Upper lobe of left lung (tissue), 6 donors: ENCODE results near the gene ARHGAP20. TPM values are rescaled to one million over a fixed set of nuclear protein-coding genes. Genes with fewer than 3 reads are reported as not detected.
A peak's percentile ranks its signal among the peaks of the same experiment; 100 is the strongest.
"Not testable (repeated sequence)": the region's sequence is repeated elsewhere in the genome, so short reads cannot be mapped to it uniquely, and the experiment has no call there.

Experiments used
- ATAC-seq, 2 donors: fragments of 200-7000 bp; cut with Tn5 transposase; one replicate each; pipeline ENCODE4 v1.9.1; 2022; ENCODE audit warnings: mild to moderate bottlenecking in 2 of 2, moderate library complexity in 2 of 2; ENCODE audit not compliant: low FRiP score in 2 of 2
- DNase-seq, 2 donors: peaks; one replicate each; pipeline ENCODE4 v3.0.0-alpha.2; 2019 to 2020
- H3K27ac ChIP-seq, 4 donors: fragments of 200-600 bp; sonication (generic); one replicate each; pipeline ENCODE4 v1.5.1; 2016 to 2019
- H3K27me3 ChIP-seq, 4 donors: fragments of 200-600 bp; sonication (generic); one replicate each; pipeline ENCODE4 v1.5.1; 2017 to 2019
- H3K36me3 ChIP-seq, 4 donors: fragments of 200-600 bp; sonication (generic); one replicate each; pipeline ENCODE4 v1.5.1; 2016 to 2019
- H3K4me1 ChIP-seq, 4 donors: fragments of 200-600 bp; sonication (generic); one replicate each; pipeline ENCODE4 v1.5.1; 2018 to 2019
- H3K4me3 ChIP-seq, 4 donors: fragments of 200-600 bp; sonication (generic); one replicate each; pipeline ENCODE4 v1.5.1; 2017 to 2019; ENCODE audit warnings: mild to moderate bottlenecking in 2 of 4, moderate library complexity in 1 of 4
- H3K9me3 ChIP-seq, 4 donors: fragments of 200-600 bp; sonication (generic); one replicate each; pipeline ENCODE4 v1.5.1; 2018 to 2019
- CTCF ChIP-seq, 6 experiments: fragments of 450-650 bp in 4 of 6; fragments of 200-600 bp in 2 of 6; sonication (generic) in 2 of 6; IDR thresholded peaks; one replicate each; pipeline ENCODE4 v1.5.1; 2016 to 2019; ENCODE audit warnings: antibody characterized with exemption in 6 of 6
- EP300 ChIP-seq, 4 donors: sonication (generic); formaldehyde crosslinking; IDR thresholded peaks; one replicate each; pipeline ENCODE4 v1.5.1; 2017; ENCODE audit warnings: antibody characterized with exemption in 4 of 4, control low read depth in 2 of 4
- POLR2A ChIP-seq, 4 donors: fragments of 450-650 bp; IDR thresholded peaks; one replicate each; pipeline ENCODE4 v1.5.1; 2016 to 2017; ENCODE audit warnings: antibody characterized with exemption in 4 of 4, mild to moderate bottlenecking in 2 of 4
- POLR2AphosphoS5 ChIP-seq, 2 donors: sonication (generic); formaldehyde crosslinking; IDR thresholded peaks; one replicate each; pipeline ENCODE4 v1.5.1; 2017; ENCODE audit warnings: antibody characterized with exemption in 2 of 2
- WGBS, 2 donors: methylation state at CpG; one replicate each; pipeline ENCODE4 v1.1.5; 2017 to 2018; 5-methylcytosine and 5-hydroxymethylcytosine counted together
- total RNA-seq, 6 donors: library from RNA; depleted of rRNA in 4 of 6; stranded (reverse); fragments of >200 nt in 4 of 6; gene quantifications; one replicate each; pipeline versions ENCODE4 v1.1.0 to v1.2.1, GENCODE V29; 2016 to 2021
- donor health status: DM: no; HTN: no; CAD: no; lungs with moderate emphysema.
- donor health status: DM: no; HTN: yes; CAD: no; lungs with severe emphysema.

Gene ARHGAP20
- total RNA-seq, 6 donors from 2014 or later: 4.3 to 7.4 (median 5.5) TPM

DNA sequence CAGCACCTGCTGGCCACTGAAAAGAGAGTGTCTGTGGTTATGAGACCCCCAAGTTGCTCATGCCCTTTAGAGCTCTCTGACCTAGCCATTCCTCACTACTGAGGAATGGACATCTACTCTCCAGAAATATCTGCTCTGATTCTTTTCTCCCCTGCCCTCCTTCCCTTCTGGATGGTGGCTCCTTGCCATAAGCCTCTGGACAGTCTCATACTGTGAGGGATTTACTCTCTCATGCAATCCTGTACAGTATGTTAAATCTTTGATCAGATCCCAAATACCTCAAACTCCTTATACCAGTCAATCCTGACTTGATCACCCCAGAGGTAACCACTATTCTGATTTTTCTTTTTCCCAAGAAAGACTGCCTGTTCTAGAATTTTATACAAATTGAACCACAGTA is 80.7 kb downstream of the ARHGAP20 start:
- H3K27me3 ChIP-seq: no peaks in the 10 kb centered on the region
- no peak overlapping the region for H3K27ac ChIP-seq
- ATAC-seq (no peak), DNase-seq (no peak)
- no peak overlapping the region for H3K4me3 ChIP-seq
- no peaks in the 10 kb centered on the region for H3K4me1 ChIP-seq
- TF ChIP-seq CTCF (IDR thresholded peaks at IDR 0.05) (no peak), EP300 (IDR thresholded peaks at IDR 0.05) (no peak), POLR2A (IDR thresholded peaks at IDR 0.05) (no peak), POLR2AphosphoS5 (IDR thresholded peaks at IDR 0.05) (no peak)
- no peaks in the 10 kb centered on the region for H3K9me3 ChIP-seq
- H3K36me3 ChIP-seq: no peaks in the 10 kb centered on the region

DNA sequence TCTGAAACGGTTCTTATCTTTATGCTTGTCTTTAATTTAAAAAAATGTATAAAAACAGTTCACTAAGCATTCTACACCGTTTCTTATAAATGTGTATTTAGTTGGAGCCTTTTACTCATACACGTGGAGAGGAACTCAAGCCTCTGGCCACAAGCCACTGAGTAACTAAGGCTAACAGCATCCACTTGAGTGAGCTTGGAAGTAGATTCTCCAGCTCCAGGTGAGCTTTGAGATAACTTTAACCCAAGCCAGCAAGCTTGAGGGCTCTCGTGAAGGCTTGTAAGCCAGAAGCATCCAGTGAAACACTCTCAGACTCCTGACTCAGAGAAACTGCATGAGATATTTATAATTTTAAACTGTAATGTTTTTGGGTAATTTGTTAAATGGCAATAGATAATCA is 82.6 kb downstream of the ARHGAP20 start:
- H3K27me3 ChIP-seq: no peaks in the 10 kb centered on the region
- ATAC-seq: peak; percentile 26 to 77
- H3K4me1 ChIP-seq: no peaks in the 10 kb centered on the region
- TF ChIP-seq EP300 (IDR thresholded peaks at IDR 0.05) (no peak), POLR2AphosphoS5 (IDR thresholded peaks at IDR 0.05) (no peak), CTCF (IDR thresholded peaks at IDR 0.05) (no peak), POLR2A (IDR thresholded peaks at IDR 0.05) (no peak)
- no peak overlapping the region for H3K4me3 ChIP-seq
- no peaks in the 10 kb centered on the region for H3K9me3 ChIP-seq
- 59 to 60% methylated on average over 4 of the region's 4 CpGs for WGBS, 2 donors
- no peaks in the 10 kb centered on the region for H3K36me3 ChIP-seq
- peak in 1 of 2 donors; percentile 85 for DNase-seq
- no peak overlapping the region for H3K27ac ChIP-seq

GRCh38 chr11:110621826-110622225 is 90.4 kb downstream of the ARHGAP20 start:
- no peak overlapping the region for H3K27ac ChIP-seq
- DNase-seq (no peak), ATAC-seq (no peak)
- TF ChIP-seq CTCF (IDR thresholded peaks at IDR 0.05): no peak
- TF ChIP-seq POLR2A (IDR thresholded peaks at IDR 0.05): no peak
- TF ChIP-seq POLR2AphosphoS5 (IDR thresholded peaks at IDR 0.05): no peak
- TF ChIP-seq EP300 (IDR thresholded peaks at IDR 0.05): no peak
- H3K4me1 ChIP-seq: no peaks in the 10 kb centered on the region
- H3K4me3 ChIP-seq: no peak overlapping the region
- no peaks in the 10 kb centered on the region for H3K9me3 ChIP-seq
- no peaks in the 10 kb centered on the region for H3K36me3 ChIP-seq
- WGBS, 2 donors: 67 to 91% methylated on average over 2 of the region's 2 CpGs
- no peaks in the 10 kb centered on the region for H3K27me3 ChIP-seq

DNA sequence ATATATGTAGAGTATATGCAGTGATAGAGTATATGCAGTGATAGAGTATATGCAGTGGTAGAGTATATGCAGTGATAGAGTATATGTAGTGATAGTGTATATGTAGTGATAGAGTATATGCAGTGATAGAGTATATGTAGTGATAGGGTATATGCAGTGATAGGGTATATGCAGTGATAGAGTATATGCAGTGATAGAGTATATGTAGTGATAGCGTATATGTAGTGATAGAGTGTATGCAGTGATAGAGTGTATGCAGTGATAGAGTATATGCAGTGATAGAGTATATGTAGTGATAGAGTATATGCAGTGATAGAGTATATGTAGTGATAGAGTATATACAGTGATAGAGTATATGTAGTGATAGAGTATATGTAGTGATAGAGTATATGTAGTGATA is 92.9 kb downstream of the ARHGAP20 start:
- H3K27me3 ChIP-seq, H3K27ac ChIP-seq, ATAC-seq, H3K36me3 ChIP-seq, H3K4me3 ChIP-seq, H3K9me3 ChIP-seq, H3K4me1 ChIP-seq, DNase-seq: not testable (repeated sequence)
- WGBS, 2 donors: 93 to 100% methylated on average over 1 of the region's 1 CpG

GRCh38 chr11:110614031-110614430 is 98.2 kb downstream of the ARHGAP20 start:
- TF ChIP-seq POLR2AphosphoS5 (IDR thresholded peaks at IDR 0.05) (no peak), POLR2A (IDR thresholded peaks at IDR 0.05) (no peak), EP300 (IDR thresholded peaks at IDR 0.05) (no peak), CTCF (IDR thresholded peaks at IDR 0.05) (no peak)
- Histone ChIP-seq H3K27ac (peak overlapping the region in 1 of 4 donors; percentile 41), H3K4me3 (no peak overlapping the region), H3K27me3 (no peaks in the 10 kb centered on the region), H3K4me1 (no peaks in the 10 kb centered on the region), H3K9me3 (no peaks in the 10 kb centered on the region), H3K36me3 (no peaks in the 10 kb centered on the region)
- 84 to 89% methylated on average over 2 of the region's 2 CpGs for WGBS, 2 donors
- DNase-seq: no peak
- no peak for ATAC-seq
